ENCODE data around the gene CYP2J2.

DNA sequence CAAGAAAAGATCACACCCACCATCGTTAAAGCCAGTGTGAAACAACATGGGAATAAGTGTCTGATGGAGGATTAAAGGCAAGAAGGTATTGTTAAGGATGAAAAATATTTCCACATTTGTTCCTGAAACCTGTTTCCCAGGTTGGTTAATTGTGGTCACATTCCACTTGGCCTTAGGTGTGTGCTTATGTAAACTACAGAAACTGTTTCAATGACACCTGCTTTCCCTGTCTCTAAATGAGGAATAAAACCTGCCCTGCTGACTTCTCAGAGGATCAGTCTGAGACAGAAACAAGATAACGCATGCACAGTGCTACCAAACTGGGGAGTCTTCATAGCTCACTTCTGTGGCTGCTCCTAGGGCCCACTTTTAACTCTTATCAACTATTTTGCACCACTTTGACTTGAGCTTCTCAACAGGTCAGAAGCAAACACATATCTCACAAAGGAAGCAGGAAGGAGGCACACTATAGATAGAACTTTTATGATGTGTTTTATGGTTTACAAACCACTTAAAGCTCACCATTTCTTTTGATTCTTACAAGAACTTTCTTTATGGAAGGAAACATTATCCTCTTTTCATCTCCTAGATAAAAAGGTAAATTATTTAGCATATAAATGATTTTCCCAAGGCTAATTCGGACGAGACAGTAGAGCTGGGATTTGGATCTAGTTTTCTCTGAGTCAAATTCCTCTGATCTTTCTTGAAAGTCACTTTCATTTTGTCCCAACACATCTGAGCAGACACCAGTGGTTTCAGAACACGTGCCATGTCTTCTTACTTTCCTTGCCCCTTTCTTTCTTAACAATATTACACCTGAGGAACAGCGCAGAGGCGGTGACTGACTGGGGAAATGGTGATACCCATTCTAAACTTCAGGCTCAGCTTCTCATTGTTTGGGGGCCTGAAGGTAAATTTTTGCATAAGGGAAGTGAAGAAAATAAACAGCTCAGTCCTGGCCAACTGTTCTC, 33.4 kb downstream of the CYP2J2 start:
- TF ChIP-seq, protein P1, sequence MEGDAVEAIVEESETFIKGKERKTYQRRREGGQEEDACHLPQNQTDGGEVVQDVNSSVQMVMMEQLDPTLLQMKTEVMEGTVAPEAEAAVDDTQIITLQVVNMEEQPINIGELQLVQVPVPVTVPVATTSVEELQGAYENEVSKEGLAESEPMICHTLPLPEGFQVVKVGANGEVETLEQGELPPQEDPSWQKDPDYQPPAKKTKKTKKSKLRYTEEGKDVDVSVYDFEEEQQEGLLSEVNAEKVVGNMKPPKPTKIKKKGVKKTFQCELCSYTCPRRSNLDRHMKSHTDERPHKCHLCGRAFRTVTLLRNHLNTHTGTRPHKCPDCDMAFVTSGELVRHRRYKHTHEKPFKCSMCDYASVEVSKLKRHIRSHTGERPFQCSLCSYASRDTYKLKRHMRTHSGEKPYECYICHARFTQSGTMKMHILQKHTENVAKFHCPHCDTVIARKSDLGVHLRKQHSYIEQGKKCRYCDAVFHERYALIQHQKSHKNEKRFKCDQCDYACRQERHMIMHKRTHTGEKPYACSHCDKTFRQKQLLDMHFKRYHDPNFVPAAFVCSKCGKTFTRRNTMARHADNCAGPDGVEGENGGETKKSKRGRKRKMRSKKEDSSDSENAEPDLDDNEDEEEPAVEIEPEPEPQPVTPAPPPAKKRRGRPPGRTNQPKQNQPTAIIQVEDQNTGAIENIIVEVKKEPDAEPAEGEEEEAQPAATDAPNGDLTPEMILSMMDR (IDR thresholded peaks at IDR 0.05) = no peak
- TF ChIP-seq, protein P2, sequence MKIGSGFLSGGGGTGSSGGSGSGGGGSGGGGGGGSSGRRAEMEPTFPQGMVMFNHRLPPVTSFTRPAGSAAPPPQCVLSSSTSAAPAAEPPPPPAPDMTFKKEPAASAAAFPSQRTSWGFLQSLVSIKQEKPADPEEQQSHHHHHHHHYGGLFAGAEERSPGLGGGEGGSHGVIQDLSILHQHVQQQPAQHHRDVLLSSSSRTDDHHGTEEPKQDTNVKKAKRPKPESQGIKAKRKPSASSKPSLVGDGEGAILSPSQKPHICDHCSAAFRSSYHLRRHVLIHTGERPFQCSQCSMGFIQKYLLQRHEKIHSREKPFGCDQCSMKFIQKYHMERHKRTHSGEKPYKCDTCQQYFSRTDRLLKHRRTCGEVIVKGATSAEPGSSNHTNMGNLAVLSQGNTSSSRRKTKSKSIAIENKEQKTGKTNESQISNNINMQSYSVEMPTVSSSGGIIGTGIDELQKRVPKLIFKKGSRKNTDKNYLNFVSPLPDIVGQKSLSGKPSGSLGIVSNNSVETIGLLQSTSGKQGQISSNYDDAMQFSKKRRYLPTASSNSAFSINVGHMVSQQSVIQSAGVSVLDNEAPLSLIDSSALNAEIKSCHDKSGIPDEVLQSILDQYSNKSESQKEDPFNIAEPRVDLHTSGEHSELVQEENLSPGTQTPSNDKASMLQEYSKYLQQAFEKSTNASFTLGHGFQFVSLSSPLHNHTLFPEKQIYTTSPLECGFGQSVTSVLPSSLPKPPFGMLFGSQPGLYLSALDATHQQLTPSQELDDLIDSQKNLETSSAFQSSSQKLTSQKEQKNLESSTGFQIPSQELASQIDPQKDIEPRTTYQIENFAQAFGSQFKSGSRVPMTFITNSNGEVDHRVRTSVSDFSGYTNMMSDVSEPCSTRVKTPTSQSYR (CRISPR knock-in tag; IDR thresholded peaks at IDR 0.05) = no peak
- TF ChIP-seq ZNF121 (CRISPR knock-in tag; IDR thresholded peaks at IDR 0.05) = no peak
- TF ChIP-seq MYBL2 (CRISPR knock-in tag; IDR thresholded peaks at IDR 0.05) = no peak
- TF ChIP-seq, protein P3, sequence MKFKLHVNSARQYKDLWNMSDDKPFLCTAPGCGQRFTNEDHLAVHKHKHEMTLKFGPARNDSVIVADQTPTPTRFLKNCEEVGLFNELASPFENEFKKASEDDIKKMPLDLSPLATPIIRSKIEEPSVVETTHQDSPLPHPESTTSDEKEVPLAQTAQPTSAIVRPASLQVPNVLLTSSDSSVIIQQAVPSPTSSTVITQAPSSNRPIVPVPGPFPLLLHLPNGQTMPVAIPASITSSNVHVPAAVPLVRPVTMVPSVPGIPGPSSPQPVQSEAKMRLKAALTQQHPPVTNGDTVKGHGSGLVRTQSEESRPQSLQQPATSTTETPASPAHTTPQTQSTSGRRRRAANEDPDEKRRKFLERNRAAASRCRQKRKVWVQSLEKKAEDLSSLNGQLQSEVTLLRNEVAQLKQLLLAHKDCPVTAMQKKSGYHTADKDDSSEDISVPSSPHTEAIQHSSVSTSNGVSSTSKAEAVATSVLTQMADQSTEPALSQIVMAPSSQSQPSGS (CRISPR knock-in tag; IDR thresholded peaks at IDR 0.05; ENCODE audit: borderline replicate concordance, low read depth) = no peak
- TF ChIP-seq TP53 (CRISPR knock-in tag; IDR thresholded peaks at IDR 0.05) = no peak
- no peak for TF ChIP-seq PRRX2 (CRISPR knock-in tag; IDR thresholded peaks at IDR 0.05)
- no peak for TF ChIP-seq RELA (CRISPR knock-in tag; IDR thresholded peaks at IDR 0.05; ENCODE audit: borderline replicate concordance)
- TF ChIP-seq ZNF138 (CRISPR knock-in tag; conservative IDR thresholded peaks at IDR 0.05) = no peak
- no peak for TF ChIP-seq KAT7 (CRISPR knock-in tag; IDR thresholded peaks at IDR 0.05; ENCODE audit: borderline replicate concordance)
- TF ChIP-seq CBFB (CRISPR knock-in tag; IDR thresholded peaks at IDR 0.05; ENCODE audit: low read depth) = no peak
- no peak for TF ChIP-seq NFYB (CRISPR knock-in tag; conservative IDR thresholded peaks at IDR 0.05; ENCODE audit: low read depth)
- TF ChIP-seq, protein P4, sequence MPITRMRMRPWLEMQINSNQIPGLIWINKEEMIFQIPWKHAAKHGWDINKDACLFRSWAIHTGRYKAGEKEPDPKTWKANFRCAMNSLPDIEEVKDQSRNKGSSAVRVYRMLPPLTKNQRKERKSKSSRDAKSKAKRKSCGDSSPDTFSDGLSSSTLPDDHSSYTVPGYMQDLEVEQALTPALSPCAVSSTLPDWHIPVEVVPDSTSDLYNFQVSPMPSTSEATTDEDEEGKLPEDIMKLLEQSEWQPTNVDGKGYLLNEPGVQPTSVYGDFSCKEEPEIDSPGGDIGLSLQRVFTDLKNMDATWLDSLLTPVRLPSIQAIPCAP (CRISPR knock-in tag; IDR thresholded peaks at IDR 0.05) = no peak
- TF ChIP-seq, protein P5, sequence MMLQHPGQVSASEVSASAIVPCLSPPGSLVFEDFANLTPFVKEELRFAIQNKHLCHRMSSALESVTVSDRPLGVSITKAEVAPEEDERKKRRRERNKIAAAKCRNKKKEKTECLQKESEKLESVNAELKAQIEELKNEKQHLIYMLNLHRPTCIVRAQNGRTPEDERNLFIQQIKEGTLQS (CRISPR knock-in tag; conservative IDR thresholded peaks at IDR 0.05) = no peak

Measured in WTC11 (cell line).